Measurements from ENCODE around the gene SUMF2. TPM values are rescaled to one million over a fixed set of nuclear protein-coding genes. Genes with fewer than 3 reads are reported as not detected.

SUMF2 gene
- total and polyA plus RNA-seq, 2 of the 13 experiments (the other 11 are each of a cell fraction or from before 2014, with no cell fraction given) = 48.9 to 54.4 TPM

DNA sequence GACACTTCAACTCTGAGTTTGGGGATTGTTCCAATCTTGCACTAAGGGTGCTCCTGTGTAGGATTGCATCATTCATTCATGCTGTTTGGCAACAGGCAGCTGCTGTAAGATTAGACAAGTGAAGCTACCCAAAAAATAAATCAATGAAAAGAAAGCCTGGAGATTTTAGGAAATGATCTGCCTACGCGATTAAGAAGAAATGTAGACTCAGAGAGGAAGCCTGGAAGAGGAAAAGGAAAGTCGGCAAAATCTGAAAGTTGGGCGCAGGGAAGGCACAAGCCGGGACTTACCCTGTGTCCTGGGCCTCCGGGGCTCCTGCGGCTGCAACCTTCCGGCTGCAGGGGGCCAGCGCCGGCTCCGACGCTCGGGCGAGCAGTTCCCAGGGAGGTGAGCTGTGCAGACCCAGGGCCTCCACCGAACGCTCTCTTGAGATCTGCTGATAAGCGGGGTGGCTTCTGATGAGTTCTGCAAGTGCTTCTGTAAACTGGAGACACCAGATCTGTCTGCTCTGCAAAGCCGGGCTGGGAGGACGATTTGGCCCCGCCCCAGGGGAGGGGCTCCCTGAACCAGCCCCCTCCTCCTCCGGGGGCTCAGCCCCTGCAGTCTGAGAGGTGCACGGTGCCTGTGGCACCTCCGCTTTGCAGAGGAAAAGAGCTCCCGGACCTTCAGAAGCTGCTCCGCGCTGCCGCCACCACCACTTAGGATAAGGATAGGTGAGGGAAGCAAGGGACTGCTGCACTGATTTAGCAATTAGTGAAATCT lies 30.2 kb upstream of the SUMF2 start (continued):
- TF ChIP-seq SIN3B (IDR thresholded peaks at IDR 0.05; ENCODE audit: low read length) (no peak), ZMYM2 (CRISPR knock-in tag; IDR thresholded peaks at IDR 0.05) (peak; percentile 57; the same call in 1 of the 2 replicates), YY1 (IDR thresholded peaks at IDR 0.05; ENCODE audit: insufficient read depth, insufficient replicate concordance, low read depth, low read length) (no peak), TEAD3 (CRISPR knock-in tag; optimal IDR thresholded peaks at IDR 0.05; ENCODE audit: borderline replicate concordance) (peak; percentile 45), HOXA9 (CRISPR knock-in tag; IDR thresholded peaks at IDR 0.05; ENCODE audit: borderline replicate concordance) (no peak), ZNF24 (IDR thresholded peaks at IDR 0.05) (peak; percentile 76; the same call in 1 of the 2 replicates), AKAP8 (CRISPR knock-in tag; IDR thresholded peaks at IDR 0.05) (no peak), ELF3 (CRISPR knock-in tag; IDR thresholded peaks at IDR 0.05) (peak; percentile 33; the same call in 1 of the 2 replicates), POLR2AphosphoS5 (IDR thresholded peaks at IDR 0.05; ENCODE audit: low read depth, low read length) (peak; percentile 95), ZNF510 (CRISPR knock-in tag; IDR thresholded peaks at IDR 0.05; ENCODE audit: low read depth) (no peak), POLR2AphosphoS2 (IDR thresholded peaks at IDR 0.05; ENCODE audit: low read depth, low read length) (no peak), NCOR1 (IDR thresholded peaks at IDR 0.05; ENCODE audit: borderline replicate concordance, low read length) (peak; percentile 15; the same call in 1 of the 2 replicates), HDAC1 (CRISPR knock-in tag; IDR thresholded peaks at IDR 0.05) (peak; percentile 67; the same call in 1 of the 2 replicates), ZSCAN22 (CRISPR knock-in tag; IDR thresholded peaks at IDR 0.05) (no peak), HNF4A (CRISPR knock-in tag; IDR thresholded peaks at IDR 0.05) (no peak; the same call in 1 of the 2 replicates), SRSF4 (IDR thresholded peaks at IDR 0.05; ENCODE audit: low read depth, low read length, poor library complexity, severe bottlenecking) (no peak), ARHGAP35 (CRISPR knock-in tag; IDR thresholded peaks at IDR 0.05; ENCODE audit: borderline replicate concordance) (peak; percentile 53; the same call in 1 of the 2 replicates), ISL2 (CRISPR knock-in tag; IDR thresholded peaks at IDR 0.05) (peak; percentile 65; the same call in 1 of the 2 replicates), ZNF782 (CRISPR knock-in tag; IDR thresholded peaks at IDR 0.05; ENCODE audit: borderline replicate concordance) (peak; percentile 73; the same call in 1 of the 2 replicates), ZEB1 (IDR thresholded peaks at IDR 0.05; ENCODE audit: insufficient replicate concordance, low read depth) (peak; percentile 69), ZNF629 (CRISPR knock-in tag; conservative IDR thresholded peaks at IDR 0.05) (no peak)
- TF ChIP-seq, protein P1, sequence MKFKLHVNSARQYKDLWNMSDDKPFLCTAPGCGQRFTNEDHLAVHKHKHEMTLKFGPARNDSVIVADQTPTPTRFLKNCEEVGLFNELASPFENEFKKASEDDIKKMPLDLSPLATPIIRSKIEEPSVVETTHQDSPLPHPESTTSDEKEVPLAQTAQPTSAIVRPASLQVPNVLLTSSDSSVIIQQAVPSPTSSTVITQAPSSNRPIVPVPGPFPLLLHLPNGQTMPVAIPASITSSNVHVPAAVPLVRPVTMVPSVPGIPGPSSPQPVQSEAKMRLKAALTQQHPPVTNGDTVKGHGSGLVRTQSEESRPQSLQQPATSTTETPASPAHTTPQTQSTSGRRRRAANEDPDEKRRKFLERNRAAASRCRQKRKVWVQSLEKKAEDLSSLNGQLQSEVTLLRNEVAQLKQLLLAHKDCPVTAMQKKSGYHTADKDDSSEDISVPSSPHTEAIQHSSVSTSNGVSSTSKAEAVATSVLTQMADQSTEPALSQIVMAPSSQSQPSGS (CRISPR knock-in tag; IDR thresholded peaks at IDR 0.05) = peak; percentile 28; the same call in 1 of the 2 replicates
- TF ChIP-seq, protein P2, sequence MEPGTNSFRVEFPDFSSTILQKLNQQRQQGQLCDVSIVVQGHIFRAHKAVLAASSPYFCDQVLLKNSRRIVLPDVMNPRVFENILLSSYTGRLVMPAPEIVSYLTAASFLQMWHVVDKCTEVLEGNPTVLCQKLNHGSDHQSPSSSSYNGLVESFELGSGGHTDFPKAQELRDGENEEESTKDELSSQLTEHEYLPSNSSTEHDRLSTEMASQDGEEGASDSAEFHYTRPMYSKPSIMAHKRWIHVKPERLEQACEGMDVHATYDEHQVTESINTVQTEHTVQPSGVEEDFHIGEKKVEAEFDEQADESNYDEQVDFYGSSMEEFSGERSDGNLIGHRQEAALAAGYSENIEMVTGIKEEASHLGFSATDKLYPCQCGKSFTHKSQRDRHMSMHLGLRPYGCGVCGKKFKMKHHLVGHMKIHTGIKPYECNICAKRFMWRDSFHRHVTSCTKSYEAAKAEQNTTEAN (CRISPR knock-in tag; conservative IDR thresholded peaks at IDR 0.05) = no peak
- TF ChIP-seq, protein P3, sequence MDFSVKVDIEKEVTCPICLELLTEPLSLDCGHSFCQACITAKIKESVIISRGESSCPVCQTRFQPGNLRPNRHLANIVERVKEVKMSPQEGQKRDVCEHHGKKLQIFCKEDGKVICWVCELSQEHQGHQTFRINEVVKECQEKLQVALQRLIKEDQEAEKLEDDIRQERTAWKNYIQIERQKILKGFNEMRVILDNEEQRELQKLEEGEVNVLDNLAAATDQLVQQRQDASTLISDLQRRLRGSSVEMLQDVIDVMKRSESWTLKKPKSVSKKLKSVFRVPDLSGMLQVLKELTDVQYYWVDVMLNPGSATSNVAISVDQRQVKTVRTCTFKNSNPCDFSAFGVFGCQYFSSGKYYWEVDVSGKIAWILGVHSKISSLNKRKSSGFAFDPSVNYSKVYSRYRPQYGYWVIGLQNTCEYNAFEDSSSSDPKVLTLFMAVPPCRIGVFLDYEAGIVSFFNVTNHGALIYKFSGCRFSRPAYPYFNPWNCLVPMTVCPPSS (IDR thresholded peaks at IDR 0.05) = no peak
- TF ChIP-seq, protein P4, sequence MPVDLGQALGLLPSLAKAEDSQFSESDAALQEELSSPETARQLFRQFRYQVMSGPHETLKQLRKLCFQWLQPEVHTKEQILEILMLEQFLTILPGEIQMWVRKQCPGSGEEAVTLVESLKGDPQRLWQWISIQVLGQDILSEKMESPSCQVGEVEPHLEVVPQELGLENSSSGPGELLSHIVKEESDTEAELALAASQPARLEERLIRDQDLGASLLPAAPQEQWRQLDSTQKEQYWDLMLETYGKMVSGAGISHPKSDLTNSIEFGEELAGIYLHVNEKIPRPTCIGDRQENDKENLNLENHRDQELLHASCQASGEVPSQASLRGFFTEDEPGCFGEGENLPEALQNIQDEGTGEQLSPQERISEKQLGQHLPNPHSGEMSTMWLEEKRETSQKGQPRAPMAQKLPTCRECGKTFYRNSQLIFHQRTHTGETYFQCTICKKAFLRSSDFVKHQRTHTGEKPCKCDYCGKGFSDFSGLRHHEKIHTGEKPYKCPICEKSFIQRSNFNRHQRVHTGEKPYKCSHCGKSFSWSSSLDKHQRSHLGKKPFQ (CRISPR knock-in tag; IDR thresholded peaks at IDR 0.05; ENCODE audit: insufficient replicate concordance) = peak; percentile 89

Measured in HepG2 (cell line).